K562 (cell line): ENCODE results near the gene IL1RL2. TPM values are rescaled to one million over a fixed set of nuclear protein-coding genes. Genes with fewer than 3 reads are reported as not detected.

Experiments used
- ATAC-seq: fragments of 200-7000 bp; cut with Tn5 transposase; 3 replicates; pipeline ENCODE4 v1.9.1; 2020; ENCODE audit warnings: moderate library complexity
- BruUV-seq: library from RNA; stranded (reverse); fragments of 400-500 nt; replicated peaks from 2 replicates; lab custom pipeline; 2021; lab: Mats Ljungman, UMichigan
- CTCF ChIA-PET: fragments of 300-600 bp; formaldehyde crosslinking; extraction: SDS; loops from one replicate; lab custom pipeline; 2021; ENCODE audit warnings: low intra/inter-chr PET ratio; lab: Yijun Ruan, JAX
- POLR2A ChIA-PET: fragments of 300-600, 350-650 bp; sonication (Branson Sonifier 250); formaldehyde crosslinking; extraction: SDS; loops from one replicate; lab custom pipeline; 2021; ENCODE audit warnings: antibody characterized with exemption, inconsistent platforms; lab: Yijun Ruan, JAX
- DNase-seq, 4 experiments: peaks; one replicate each; pipeline versions ENCODE4 v3.0.0 to v3.0.0-alpha.2; 2011 to 2018; ENCODE audit warnings: low spot score in 3 of 4, mixed read lengths in 3 of 4; ENCODE audit errors: extremely low read depth in 1 of 4
- FAIRE-seq: peaks from 2 replicates; lab custom pipeline; 2011; peaks lifted over from hg19 to GRCh38; lab: Jason Lieb, UNC
- H2AFZ ChIP-seq: 2 replicates; pipeline ENCODE4 v1.6.0; 2011; ENCODE audit warnings: low read depth, low read length, control low read depth, inconsistent platforms
- H3K27ac ChIP-seq: fragments of 200-600 bp; 3 replicates; pipeline ENCODE4 v1.8.0; 2011; ENCODE audit warnings: low read depth, mild to moderate bottlenecking, control low read depth, inconsistent platforms, low read length, moderate library complexity, mixed read lengths; ENCODE audit errors: extremely low read depth
- H3K27me3 ChIP-seq, 2 experiments: fragments of 300-600 bp in 1 of 2; 2 replicates in 1 of 2; 3 replicates in 1 of 2; pipeline versions ENCODE4 v1.6.0 to v1.8.0; 2011; ENCODE audit warnings: inconsistent platforms in 2 of 2, low read length in 2 of 2, mild to moderate bottlenecking in 1 of 2, mixed read lengths in 1 of 2, moderate library complexity in 1 of 2; ENCODE audit not compliant: control insufficient read depth in 2 of 2, insufficient read depth in 2 of 2
- H3K36me3 ChIP-seq: fragments of 300-600 bp; 3 replicates; pipeline ENCODE4 v1.8.0; 2011; ENCODE audit warnings: mild to moderate bottlenecking, low read length, inconsistent platforms; ENCODE audit not compliant: control insufficient read depth, insufficient read depth
- H3K4me1 ChIP-seq, 2 experiments: fragments of 200-600 bp in 1 of 2; replicated peaks in 1 of 2; 2 replicates in 1 of 2; 3 replicates in 1 of 2; pipeline versions ENCODE4 v1.5.1 to v1.8.0; 2011; ENCODE audit warnings: inconsistent platforms in 2 of 2, low read length in 2 of 2, mild to moderate bottlenecking in 1 of 2, mixed read lengths in 1 of 2, moderate library complexity in 1 of 2; ENCODE audit not compliant: control insufficient read depth in 2 of 2, insufficient read depth in 2 of 2
- H3K4me2 ChIP-seq: 2 replicates; pipeline ENCODE4 v1.6.1; 2011; ENCODE audit warnings: low read length, control low read depth, inconsistent platforms, mixed read lengths; ENCODE audit not compliant: insufficient read depth
- H3K4me3 ChIP-seq: fragments of 200-600 bp; sonication (generic), shearing (Covaris generic); 2 replicates; pipeline ENCODE4 v1.5.1; 2016; ENCODE audit warnings: control low read depth, inconsistent platforms
- H3K79me2 ChIP-seq: fragments of 200-600 bp; 3 replicates; pipeline ENCODE4 v1.8.0; 2011; ENCODE audit warnings: low read length, inconsistent platforms; ENCODE audit not compliant: control insufficient read depth, insufficient read depth
- H3K9ac ChIP-seq, 2 experiments: 2 replicates each; pipeline versions ENCODE4 v1.6.0 to v1.6.1; 2011; ENCODE audit warnings: low read depth in 2 of 2, low read length in 2 of 2, control low read depth in 1 of 2, inconsistent platforms in 1 of 2, mild to moderate bottlenecking in 1 of 2, mixed read lengths in 1 of 2; ENCODE audit not compliant: insufficient read depth in 1 of 2
- H3K9me1 ChIP-seq: one replicate; pipeline ENCODE4 v1.6.0; 2011; ENCODE audit warnings: inconsistent platforms, mild to moderate bottlenecking, low read length, moderate library complexity; ENCODE audit not compliant: control insufficient read depth, insufficient read depth
- H3K9me3 ChIP-seq: replicated peaks from 2 replicates; pipeline ENCODE4 v1.5.1; 2011; ENCODE audit warnings: low read depth, low read length, inconsistent platforms; ENCODE audit not compliant: control insufficient read depth, insufficient read depth
- H4K20me1 ChIP-seq: replicated peaks from 2 replicates; pipeline ENCODE4 v1.6.1; 2011; ENCODE audit warnings: low read length, inconsistent platforms, mixed read lengths; ENCODE audit not compliant: control insufficient read depth, insufficient read depth
- HDAC8 ChIP-seq: fragments of 450-650 bp; IDR thresholded peaks from 2 replicates; pipeline ENCODE4 v1.6.1; 2016; ENCODE audit warnings: mild to moderate bottlenecking, missing genetic modification characterization, moderate library complexity, missing compliant biosample characterization
- KDM5B ChIP-seq: fragments of 200-600 bp; sonication (generic); IDR thresholded peaks from 2 replicates; pipeline ENCODE4 v1.6.1; 2012; ENCODE audit warnings: low read depth, mild to moderate bottlenecking, moderate library complexity, low read length, control low read depth, inconsistent platforms; ENCODE audit not compliant: insufficient replicate concordance
- NFATC3 ChIP-seq: fragments of 450-650 bp; IDR thresholded peaks from 2 replicates; pipeline ENCODE4 v1.6.1; 2017; ENCODE audit warnings: mild to moderate bottlenecking
- PHF20 ChIP-seq: fragments of 450-650 bp; IDR thresholded peaks from 2 replicates; pipeline ENCODE4 v1.6.1; 2018; ENCODE audit not compliant: partially characterized antibody
- ZNF707 ChIP-seq: fragments of 250-450 bp; sonication (Bioruptor Pico); conservative IDR thresholded peaks from 2 replicates; pipeline ENCODE4 v1.8.0; 2022; ENCODE audit warnings: inconsistent platforms, mild to moderate bottlenecking, moderate library complexity
- ZNF717 ChIP-seq: fragments of 250-450 bp; sonication (Bioruptor Pico); IDR thresholded peaks from 2 replicates; pipeline ENCODE4 v1.5.0; 2021
- ZNF778 ChIP-seq: fragments of 450-650 bp; formaldehyde crosslinking; IDR thresholded peaks from 2 replicates; pipeline ENCODE4 v1.4.0; 2020; ENCODE audit warnings: mild to moderate bottlenecking, moderate library complexity
- WGBS: fragments of 100-300 bp; shearing (Covaris generic); methylation state at CpG from one replicate; pipeline ENCODE4 v1.1.6; 2016; ENCODE audit warnings: low coverage, mixed read lengths; ENCODE audit not compliant: insufficient coverage; ENCODE audit errors: missing lambda C conversion rate; 5-methylcytosine and 5-hydroxymethylcytosine counted together
- in situ Hi-C: fragments of 300-500 bp; cut with MboI; formaldehyde crosslinking; loops from 4 replicates; pipeline ENCODE4 v1.15.0; 2018; ENCODE audit warnings: inconsistent platforms, mixed read lengths
- intact Hi-C: fragments of 100-400 bp; cut with micrococcal nuclease; formaldehyde crosslinking; loops from 2 replicates; pipeline ENCODE4 v1.14.2; 2022
- polyA plus RNA-seq, 8 experiments: library from polyadenylated mRNA; depleted of rRNA in 4 of 8; stranded (reverse) in 5 of 8; unstranded in 3 of 8; fragments of >200 nt; fragmentation: Nextera tagmentation in 2 of 8; fragmentation: Illumina TruSeq in 1 of 8; extraction: Ambion mirVana in 2 of 8; extraction: Trizol in 1 of 8; gene quantifications; 2 replicates each; pipeline versions ENCODE4 v1.2.1 to v1.2.3, GENCODE V29; 2011 to 2014; ENCODE audit warnings: inconsistent platforms in 1 of 8, missing spikeins in 1 of 8
- total RNA-seq, 7 experiments: library from RNA; depleted of rRNA in 6 of 7; stranded (reverse); fragments of >200 nt in 6 of 7; fragmentation: Illumina TruSeq in 2 of 7; extraction: Trizol in 2 of 7; gene quantifications; 2 replicates each; pipeline versions ENCODE4 v1.2.1 to v1.2.3, GENCODE V29; 2011 to 2021; ENCODE audit warnings: low replicate concordance in 1 of 7
- TF ChIP-seq, protein P1 (sequence below): sonication (generic); formaldehyde crosslinking; IDR thresholded peaks from 2 replicates; pipeline ENCODE4 v1.8.1; 2023; ENCODE audit warnings: mild to moderate bottlenecking, missing genetic modification reagents, moderate library complexity

Gene IL1RL2
- total and polyA plus RNA-seq, 9 of the 15 experiments (the other 6 are each of a cell fraction or from before 2014, with no cell fraction given): not detected

DNA sequence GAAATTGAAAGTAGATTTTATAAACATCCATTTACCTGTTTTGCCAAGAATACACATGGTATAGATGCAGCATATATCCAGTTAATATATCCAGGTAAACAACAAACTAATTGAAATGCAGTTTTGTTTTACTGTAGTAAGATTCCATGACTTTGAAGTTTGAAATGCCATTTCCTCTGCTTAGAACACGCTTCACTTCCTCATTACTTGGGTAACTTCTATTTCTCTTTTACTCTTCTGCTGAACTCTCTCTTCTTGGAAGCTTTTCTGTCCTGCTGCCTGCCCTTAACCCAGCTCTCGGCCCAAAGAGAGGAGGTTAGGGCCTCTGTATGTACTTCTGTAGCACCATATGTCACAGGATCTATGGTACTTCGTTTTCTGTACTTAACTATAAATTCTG lies 14.1 kb upstream of the IL1RL2 start:
- Histone ChIP-seq H3K9ac (no peak overlapping the region), H3K27ac (no peak overlapping the region), H3K9me3 (no peaks in the 10 kb centered on the region), H4K20me1 (no peaks in the 10 kb centered on the region), H2AFZ (no peak overlapping the region), H3K4me2 (no peak overlapping the region), H3K4me1 (no peaks in the 10 kb centered on the region), H3K27me3 (no peaks in the 10 kb centered on the region), H3K4me3 (no peak overlapping the region), H3K79me2 (no peaks in the 10 kb centered on the region), H3K36me3 (no peaks in the 10 kb centered on the region), H3K9me1 (no peaks in the 10 kb centered on the region)
- ATAC-seq (no peak), DNase-seq (no peak), FAIRE-seq (no peak)
- WGBS: 16% methylated on average over 3 of the region's 3 CpGs
- in situ Hi-C loops (no loop called here), intact Hi-C loops (no loop called here)
- CTCF ChIA-PET: no interaction called here
- BruUV-seq: no TSS peak
- TF ChIP-seq HDAC8 (tag): no peak
- no peak for TF ChIP-seq KDM5B
- TF ChIP-seq, protein P1, sequence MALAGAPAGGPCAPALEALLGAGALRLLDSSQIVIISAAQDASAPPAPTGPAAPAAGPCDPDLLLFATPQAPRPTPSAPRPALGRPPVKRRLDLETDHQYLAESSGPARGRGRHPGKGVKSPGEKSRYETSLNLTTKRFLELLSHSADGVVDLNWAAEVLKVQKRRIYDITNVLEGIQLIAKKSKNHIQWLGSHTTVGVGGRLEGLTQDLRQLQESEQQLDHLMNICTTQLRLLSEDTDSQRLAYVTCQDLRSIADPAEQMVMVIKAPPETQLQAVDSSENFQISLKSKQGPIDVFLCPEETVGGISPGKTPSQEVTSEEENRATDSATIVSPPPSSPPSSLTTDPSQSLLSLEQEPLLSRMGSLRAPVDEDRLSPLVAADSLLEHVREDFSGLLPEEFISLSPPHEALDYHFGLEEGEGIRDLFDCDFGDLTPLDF: no peak
- no peak for TF ChIP-seq NFATC3
- TF ChIP-seq ZNF778 (CRISPR knock-in tag): no peak
- TF ChIP-seq ZNF707 (CRISPR knock-in tag): no peak
- TF ChIP-seq PHF20: no peak
- TF ChIP-seq ZNF717 (CRISPR knock-in tag): no peak
- POLR2A ChIA-PET: no interaction called here
